Mesodermal cell (in vitro differentiated cells): ENCODE data around the gene CTNNBL1.

Experiments
- H3K27ac ChIP-seq: 2 replicates; pipeline ENCODE4 v1.7.0; 2013; ENCODE audit warnings: mild to moderate bottlenecking, low read depth, low read length, moderate library complexity; ENCODE audit not compliant: severe bottlenecking
- H3K36me3 ChIP-seq: 2 replicates; pipeline ENCODE4 v1.7.1; 2013; ENCODE audit warnings: mild to moderate bottlenecking, low read length, moderate library complexity; ENCODE audit not compliant: control insufficient read depth, insufficient read depth
- H3K4me1 ChIP-seq: one replicate; pipeline ENCODE4 v1.7.1; 2013; ENCODE audit warnings: mild to moderate bottlenecking, low read length; ENCODE audit not compliant: insufficient read depth, control insufficient read depth, poor library complexity, severe bottlenecking
- H3K4me3 ChIP-seq: 2 replicates; pipeline ENCODE4 v1.7.0; 2013; ENCODE audit warnings: low read length, control low read depth, mild to moderate bottlenecking; ENCODE audit not compliant: insufficient read depth, poor library complexity, severe bottlenecking; ENCODE audit errors: extremely low read depth
- H3K9me3 ChIP-seq: 2 replicates; pipeline ENCODE4 v1.7.1; 2013; ENCODE audit warnings: mild to moderate bottlenecking, low read length, moderate library complexity; ENCODE audit not compliant: control insufficient read depth
- WGBS, 2 experiments: methylation state at CpG; one replicate each; pipeline ENCODE4 v1.1.5; 2013; ENCODE audit warnings: missing lambda C conversion rate in 2 of 2; ENCODE audit not compliant: insufficient coverage in 2 of 2; 5-methylcytosine and 5-hydroxymethylcytosine counted together

CTNNBL1 gene

GRCh38 chr20:37821696-37822095 is 127.9 kb downstream of the CTNNBL1 start:
- peaks cover 13% of the 10 kb centered on the region for H3K4me1 ChIP-seq
- no peaks in the 10 kb centered on the region for H3K36me3 ChIP-seq
- no peaks in the 10 kb centered on the region for H3K9me3 ChIP-seq
- no peak overlapping the region for H3K27ac ChIP-seq
- no peak overlapping the region for H3K4me3 ChIP-seq

- Histone ChIP-seq H3K27ac (no peak overlapping the region), H3K4me3 (no peak overlapping the region), H3K9me3 (no peaks in the 10 kb centered on the region), H3K4me1 (peaks cover 13% of the 10 kb centered on the region), H3K36me3 (no peaks in the 10 kb centered on the region)
- WGBS, 2 experiments: 70 to 89% methylated on average over 3 to 4 of the region's 6 CpGs
Observed at GRCh38 chr20:37822141-37822601, 128.3 kb downstream of the CTNNBL1 start.

DNA sequence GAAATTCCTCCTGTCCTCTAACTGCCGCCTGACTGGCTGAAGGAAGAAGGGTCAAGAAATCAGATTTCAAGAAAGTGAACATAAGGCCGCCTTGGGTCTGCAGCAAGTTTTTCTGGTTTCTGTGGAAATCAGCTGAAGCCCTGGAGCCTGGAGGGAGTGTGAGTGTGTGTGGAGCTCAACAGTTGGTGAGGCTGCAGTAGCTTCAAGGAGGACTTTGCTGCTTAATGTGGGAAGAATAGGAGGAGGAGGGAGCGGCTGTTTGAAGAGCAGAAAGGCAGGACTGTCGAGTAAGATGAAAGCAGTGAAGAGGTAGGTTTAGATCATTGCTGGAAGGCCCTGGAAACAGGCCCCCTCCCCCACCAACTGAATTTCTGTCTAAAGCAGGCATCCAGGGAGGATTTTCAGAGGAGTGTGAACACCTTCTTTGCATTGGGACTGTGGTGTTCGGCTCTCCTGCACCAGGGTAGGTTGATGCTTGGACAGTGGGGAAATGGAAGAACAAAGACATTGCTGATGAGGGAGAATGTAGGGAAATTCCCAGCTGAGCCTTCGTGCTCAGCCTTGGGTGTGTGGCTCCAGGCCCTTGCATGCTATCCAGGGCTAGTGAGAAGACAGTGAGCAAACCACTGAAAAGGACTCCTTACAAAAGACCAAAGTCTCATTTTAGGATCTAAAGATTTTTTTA is 129.6 kb downstream of the CTNNBL1 start:
- peak overlapping the region; percentile 71 for H3K27ac ChIP-seq
- 72 to 88% methylated on average over 4 to 6 of the region's 6 CpGs for WGBS, 2 experiments
- H3K4me1 ChIP-seq: peaks cover 13% of the 10 kb centered on the region
- no peaks in the 10 kb centered on the region for H3K9me3 ChIP-seq
- H3K4me3 ChIP-seq: no peak overlapping the region
- no peaks in the 10 kb centered on the region for H3K36me3 ChIP-seq

DNA sequence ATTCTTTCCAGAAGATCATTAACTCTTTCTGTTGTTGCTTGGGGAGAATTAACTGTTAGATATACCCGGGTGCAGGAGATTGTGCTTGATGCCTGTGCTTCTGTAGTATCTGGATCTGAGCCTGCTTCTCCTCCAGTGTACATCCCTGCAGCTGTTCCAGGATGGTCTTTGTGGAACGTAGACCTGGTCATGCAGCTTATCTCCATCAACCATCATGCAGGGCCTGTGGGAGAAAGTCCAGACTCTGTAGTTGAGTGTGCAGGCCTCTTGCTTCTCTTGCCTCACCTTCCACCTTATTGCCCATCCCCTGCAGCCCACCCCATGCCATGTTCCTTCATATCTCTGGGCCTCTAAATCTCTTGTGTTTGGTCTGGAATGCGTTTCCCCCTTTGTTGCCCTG is 133.8 kb downstream of the CTNNBL1 start:
- H3K36me3 ChIP-seq: no peaks in the 10 kb centered on the region
- WGBS, 2 experiments: 90 to 100% methylated on average over 2 of the region's 3 CpGs
- no peak overlapping the region for H3K4me3 ChIP-seq
- H3K9me3 ChIP-seq: no peaks in the 10 kb centered on the region
- no peak overlapping the region for H3K27ac ChIP-seq
- H3K4me1 ChIP-seq: peaks cover 8% of the 10 kb centered on the region

DNA sequence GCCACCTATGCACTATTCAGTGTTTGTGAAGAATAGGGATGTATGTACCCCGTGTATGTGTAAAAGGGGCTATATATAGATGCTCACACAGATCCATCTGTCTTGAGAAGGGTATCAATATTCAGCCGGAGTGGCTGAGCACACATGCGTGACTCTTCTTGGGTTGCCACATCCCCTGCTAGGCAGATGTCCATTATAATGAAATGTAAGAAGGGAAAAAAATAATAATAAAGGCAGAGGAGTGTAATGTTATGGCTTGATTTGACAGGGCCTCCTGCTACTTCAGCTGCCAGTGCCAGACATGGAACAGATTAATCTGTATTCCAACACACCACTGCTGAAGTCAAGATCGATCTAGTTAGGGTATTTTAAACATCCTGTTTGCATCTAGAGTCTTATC is 134.9 kb downstream of the CTNNBL1 start:
- Histone ChIP-seq H3K36me3 (no peaks in the 10 kb centered on the region), H3K27ac (no peak overlapping the region), H3K4me1 (peaks cover 2% of the 10 kb centered on the region), H3K9me3 (no peaks in the 10 kb centered on the region), H3K4me3 (no peak overlapping the region)
- WGBS, 2 experiments: 94 to 100% methylated on average over 2 to 4 of the region's 4 CpGs

DNA sequence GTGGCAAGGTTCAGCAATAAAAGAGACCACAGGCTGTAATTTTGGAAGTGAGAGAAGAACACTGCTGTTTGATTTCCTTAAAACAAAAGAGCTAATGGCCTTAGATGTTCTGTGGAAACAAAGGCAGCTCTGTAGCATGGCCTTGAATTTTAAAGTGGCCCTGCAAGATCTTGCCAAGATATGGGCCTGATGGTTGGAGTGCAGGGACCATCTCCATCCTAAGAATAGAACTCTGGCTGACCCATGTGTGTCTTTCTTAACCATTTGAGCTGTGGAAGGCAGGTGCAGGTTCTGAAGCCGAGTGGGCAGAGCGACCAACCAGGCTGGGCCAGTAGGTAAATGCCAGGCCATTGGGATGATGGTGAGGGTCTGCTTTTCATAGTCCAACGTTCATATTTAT is 135.3 kb downstream of the CTNNBL1 start:
- Histone ChIP-seq H3K9me3 (no peaks in the 10 kb centered on the region), H3K4me1 (no peaks in the 10 kb centered on the region), H3K4me3 (no peak overlapping the region), H3K36me3 (no peaks in the 10 kb centered on the region), H3K27ac (no peak overlapping the region)
- 100% methylated on average over 1 to 2 of the region's 3 CpGs for WGBS, 2 experiments

DNA sequence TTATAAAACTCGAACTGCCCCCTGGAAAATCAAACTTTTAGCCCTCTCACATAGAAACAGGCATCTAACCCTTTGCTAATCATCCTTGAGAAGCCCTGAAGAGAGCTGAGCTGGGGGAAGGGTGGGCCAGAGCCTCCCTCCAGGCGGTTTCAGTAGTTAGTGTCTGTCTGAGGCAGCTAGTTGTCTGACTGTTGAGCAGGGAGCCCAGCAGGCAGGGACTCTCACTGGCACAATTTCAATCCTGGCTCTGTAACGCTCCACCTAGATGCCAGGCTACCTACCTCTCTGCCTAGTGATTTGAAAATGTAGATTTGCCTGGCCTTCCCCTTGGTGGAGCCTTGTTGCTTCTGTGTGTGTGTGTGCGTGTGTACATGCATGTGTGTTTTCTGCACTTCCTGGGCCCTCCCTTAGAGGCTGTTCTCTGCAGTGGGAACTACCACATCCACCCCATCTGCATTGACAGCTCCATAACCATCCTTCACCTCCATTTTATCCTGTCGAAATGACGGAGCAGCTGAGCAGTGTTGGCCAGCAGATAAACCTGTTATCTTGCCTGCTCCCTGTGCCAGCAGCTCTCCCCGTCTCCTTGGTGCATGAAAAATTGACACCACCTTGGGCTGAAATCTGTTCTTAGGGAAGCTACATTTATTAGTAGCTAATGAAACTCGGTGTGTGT is 139.5 kb downstream of the CTNNBL1 start:
- Histone ChIP-seq H3K9me3 (no peaks in the 10 kb centered on the region), H3K27ac (no peak overlapping the region), H3K4me1 (no peaks in the 10 kb centered on the region), H3K36me3 (no peaks in the 10 kb centered on the region), H3K4me3 (no peak overlapping the region)
- 74 to 86% methylated on average over 4 to 7 of the region's 8 CpGs for WGBS, 2 experiments

GRCh38 chr20:37836926-37837325 is 143.1 kb downstream of the CTNNBL1 start:
- H3K27ac ChIP-seq: no peak overlapping the region
- H3K9me3 ChIP-seq: no peaks in the 10 kb centered on the region
- WGBS, 2 experiments: 80 to 100% methylated on average over 1 of the region's 5 CpGs
- no peaks in the 10 kb centered on the region for H3K4me1 ChIP-seq
- peaks cover 6% of the 10 kb centered on the region for H3K36me3 ChIP-seq
- no peak overlapping the region for H3K4me3 ChIP-seq

GRCh38 chr20:37837924-37838323 is 144.1 kb downstream of the CTNNBL1 start:
- Histone ChIP-seq H3K27ac (no peak overlapping the region), H3K4me1 (no peaks in the 10 kb centered on the region), H3K4me3 (no peak overlapping the region), H3K9me3 (no peaks in the 10 kb centered on the region), H3K36me3 (peaks cover 12% of the 10 kb centered on the region)
- WGBS, 2 experiments: 82 to 91% methylated on average over 8 of the region's 8 CpGs

GRCh38 chr20:37838769-37839431 is 145.1 kb downstream of the CTNNBL1 start:
- no peaks in the 10 kb centered on the region for H3K4me1 ChIP-seq
- peaks cover 16% of the 10 kb centered on the region for H3K36me3 ChIP-seq
- H3K27ac ChIP-seq: no peak overlapping the region
- H3K4me3 ChIP-seq: no peak overlapping the region
- 79 to 100% methylated on average over 2 of the region's 6 CpGs for WGBS, 2 experiments
- no peaks in the 10 kb centered on the region for H3K9me3 ChIP-seq

DNA sequence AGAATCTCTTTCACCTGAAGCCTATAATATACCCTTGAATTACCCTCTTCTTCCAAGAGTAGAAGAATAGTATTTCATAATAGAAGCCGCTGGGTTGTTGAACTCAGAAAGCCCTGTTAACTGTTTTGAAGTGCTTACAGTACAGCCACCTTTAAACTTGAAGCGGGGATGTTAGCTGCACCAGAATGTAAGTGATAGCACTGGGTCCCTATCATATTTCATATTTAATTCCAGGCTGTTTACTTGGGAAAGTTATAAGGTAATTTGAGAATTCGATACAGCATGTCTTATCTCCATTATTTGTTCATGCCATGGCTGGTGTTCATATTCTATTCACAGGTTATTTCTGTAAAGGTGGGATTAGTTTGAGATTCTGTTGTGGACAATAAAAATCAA is 145.6 kb downstream of the CTNNBL1 start:
- Histone ChIP-seq H3K27ac (no peak overlapping the region), H3K4me1 (no peaks in the 10 kb centered on the region), H3K9me3 (no peaks in the 10 kb centered on the region), H3K4me3 (no peak overlapping the region), H3K36me3 (peaks cover 16% of the 10 kb centered on the region)
- WGBS, 2 experiments: no CpG with 5 or more reads among the region's 3 CpGs
